ENCODE data around the gene PPFIBP2. TPM values are rescaled to one million over a fixed set of nuclear protein-coding genes. Genes with fewer than 3 reads are reported as not detected.

The PPFIBP2 gene
- total RNA-seq, 4 donors from 2014 or later = 26.4 to 33.3 (median 29.1) TPM

DNA sequence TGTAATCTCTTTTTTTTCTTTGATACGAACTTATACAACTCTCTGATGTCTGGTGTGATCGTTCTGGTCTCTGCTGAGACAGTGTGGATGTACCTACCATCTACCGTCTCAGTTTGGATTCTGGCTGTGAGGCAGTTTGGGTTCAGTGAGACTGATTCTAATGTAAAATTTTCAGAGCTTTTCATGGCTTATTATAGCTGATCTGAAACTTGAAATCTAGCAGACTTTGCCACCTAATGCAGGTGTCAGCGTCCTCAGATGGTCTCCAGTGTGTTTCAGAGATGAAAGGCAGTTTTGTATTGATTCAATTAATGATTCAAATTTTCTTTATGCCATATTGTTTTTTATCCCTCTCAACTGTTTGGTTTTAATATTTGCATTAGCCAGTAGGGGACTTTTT is 35.9 kb downstream of the PPFIBP2 start:
- TF ChIP-seq, protein P1, sequence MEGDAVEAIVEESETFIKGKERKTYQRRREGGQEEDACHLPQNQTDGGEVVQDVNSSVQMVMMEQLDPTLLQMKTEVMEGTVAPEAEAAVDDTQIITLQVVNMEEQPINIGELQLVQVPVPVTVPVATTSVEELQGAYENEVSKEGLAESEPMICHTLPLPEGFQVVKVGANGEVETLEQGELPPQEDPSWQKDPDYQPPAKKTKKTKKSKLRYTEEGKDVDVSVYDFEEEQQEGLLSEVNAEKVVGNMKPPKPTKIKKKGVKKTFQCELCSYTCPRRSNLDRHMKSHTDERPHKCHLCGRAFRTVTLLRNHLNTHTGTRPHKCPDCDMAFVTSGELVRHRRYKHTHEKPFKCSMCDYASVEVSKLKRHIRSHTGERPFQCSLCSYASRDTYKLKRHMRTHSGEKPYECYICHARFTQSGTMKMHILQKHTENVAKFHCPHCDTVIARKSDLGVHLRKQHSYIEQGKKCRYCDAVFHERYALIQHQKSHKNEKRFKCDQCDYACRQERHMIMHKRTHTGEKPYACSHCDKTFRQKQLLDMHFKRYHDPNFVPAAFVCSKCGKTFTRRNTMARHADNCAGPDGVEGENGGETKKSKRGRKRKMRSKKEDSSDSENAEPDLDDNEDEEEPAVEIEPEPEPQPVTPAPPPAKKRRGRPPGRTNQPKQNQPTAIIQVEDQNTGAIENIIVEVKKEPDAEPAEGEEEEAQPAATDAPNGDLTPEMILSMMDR (IDR thresholded peaks at IDR 0.05; ENCODE audit: low read depth) = no peak

DNA sequence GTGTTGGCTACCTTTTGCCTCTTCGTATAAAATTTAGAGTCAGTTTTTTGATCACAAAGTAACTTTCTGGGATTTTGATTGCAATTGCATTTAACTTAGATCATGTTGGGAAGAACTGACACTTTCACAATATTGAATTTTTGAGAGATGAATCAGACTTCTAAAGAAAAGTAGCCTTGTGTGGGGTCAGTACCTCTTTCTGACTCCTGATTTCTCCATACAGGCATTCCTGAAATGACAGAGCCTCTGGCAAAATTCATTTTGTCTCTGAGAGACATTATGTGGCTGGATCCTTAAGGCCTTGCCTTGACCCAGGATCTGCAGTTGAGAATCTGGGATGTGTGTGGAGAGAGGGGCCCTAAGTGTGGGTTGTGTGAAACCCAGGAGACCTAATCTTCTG is 37.8 kb downstream of the PPFIBP2 start:
- TF ChIP-seq, protein P1 (IDR thresholded peaks at IDR 0.05; ENCODE audit: low read depth) = no peak

DNA sequence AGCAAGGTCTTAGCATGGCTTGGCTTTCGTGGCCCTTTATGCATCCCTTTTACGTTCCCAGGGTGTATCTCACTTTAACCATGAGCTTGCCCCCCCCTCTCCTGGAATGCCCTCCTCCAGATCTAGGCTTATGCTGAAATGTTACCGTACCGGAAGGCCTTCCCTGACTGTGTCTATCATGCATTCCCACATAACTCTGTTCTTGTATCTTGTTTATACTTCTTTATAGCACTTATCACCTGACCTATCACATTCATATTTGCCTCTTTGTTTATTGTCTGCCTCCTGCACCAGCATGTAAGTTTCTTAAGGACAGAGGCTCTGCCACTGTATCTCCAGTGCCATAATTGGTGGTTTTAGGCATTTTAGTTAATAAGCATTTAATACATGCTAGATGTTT is 38.9 kb downstream of the PPFIBP2 start:
- TF ChIP-seq, protein P1 (IDR thresholded peaks at IDR 0.05; ENCODE audit: low read depth) = no peak

DNA sequence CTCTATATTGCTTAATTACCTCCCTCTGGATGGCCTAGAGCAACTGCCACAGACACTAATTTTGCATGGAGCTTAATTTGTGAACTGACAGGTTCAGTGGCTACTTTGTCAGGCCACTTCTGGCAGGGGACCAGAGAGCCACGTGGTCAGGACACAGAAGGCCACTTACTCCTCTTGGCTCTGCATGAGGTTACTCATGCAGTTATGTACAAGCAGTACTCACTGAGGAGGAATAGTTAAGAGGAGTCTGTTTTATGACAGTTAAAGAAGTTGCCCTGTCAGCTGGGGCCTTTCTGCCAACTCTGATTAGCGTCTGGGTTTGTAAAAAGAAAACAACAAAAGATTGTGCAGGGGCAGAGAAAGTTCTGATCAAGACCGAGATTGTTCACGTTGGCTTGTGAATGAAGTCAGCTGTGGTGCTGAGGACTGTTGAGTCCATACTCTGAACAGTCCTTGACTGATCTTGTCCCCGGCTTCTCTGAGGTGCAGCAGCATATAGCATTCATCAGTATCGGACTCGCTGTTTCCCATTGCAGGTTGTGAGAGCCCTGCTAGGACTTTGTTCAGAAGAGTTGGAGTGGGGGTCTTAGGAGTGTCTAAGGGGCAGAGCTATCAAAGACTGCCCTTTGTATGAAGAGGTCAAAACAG is 41.4 kb downstream of the PPFIBP2 start:
- TF ChIP-seq, protein P1 (IDR thresholded peaks at IDR 0.05; ENCODE audit: low read depth) = no peak

DNA sequence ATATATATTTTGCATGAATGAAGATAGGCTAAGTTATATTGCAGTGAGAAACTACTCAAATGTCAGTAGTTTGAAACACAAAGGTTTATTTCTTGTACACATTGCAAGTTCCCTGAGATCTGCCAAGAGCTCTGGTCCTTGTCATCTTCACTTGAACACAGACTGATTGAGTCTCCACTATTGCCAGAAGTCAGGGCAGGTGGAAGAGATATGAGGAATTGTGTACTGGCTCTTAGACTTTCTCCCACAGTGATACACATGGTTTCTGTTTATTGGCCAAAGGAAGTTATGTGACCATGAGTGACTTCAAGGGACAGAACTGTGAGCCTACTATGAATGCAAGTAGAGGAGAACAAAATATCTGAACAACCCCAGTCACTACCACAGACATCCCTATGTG is 44.2 kb downstream of the PPFIBP2 start:
- TF ChIP-seq, protein P1 (IDR thresholded peaks at IDR 0.05; ENCODE audit: low read depth) = no peak

DNA sequence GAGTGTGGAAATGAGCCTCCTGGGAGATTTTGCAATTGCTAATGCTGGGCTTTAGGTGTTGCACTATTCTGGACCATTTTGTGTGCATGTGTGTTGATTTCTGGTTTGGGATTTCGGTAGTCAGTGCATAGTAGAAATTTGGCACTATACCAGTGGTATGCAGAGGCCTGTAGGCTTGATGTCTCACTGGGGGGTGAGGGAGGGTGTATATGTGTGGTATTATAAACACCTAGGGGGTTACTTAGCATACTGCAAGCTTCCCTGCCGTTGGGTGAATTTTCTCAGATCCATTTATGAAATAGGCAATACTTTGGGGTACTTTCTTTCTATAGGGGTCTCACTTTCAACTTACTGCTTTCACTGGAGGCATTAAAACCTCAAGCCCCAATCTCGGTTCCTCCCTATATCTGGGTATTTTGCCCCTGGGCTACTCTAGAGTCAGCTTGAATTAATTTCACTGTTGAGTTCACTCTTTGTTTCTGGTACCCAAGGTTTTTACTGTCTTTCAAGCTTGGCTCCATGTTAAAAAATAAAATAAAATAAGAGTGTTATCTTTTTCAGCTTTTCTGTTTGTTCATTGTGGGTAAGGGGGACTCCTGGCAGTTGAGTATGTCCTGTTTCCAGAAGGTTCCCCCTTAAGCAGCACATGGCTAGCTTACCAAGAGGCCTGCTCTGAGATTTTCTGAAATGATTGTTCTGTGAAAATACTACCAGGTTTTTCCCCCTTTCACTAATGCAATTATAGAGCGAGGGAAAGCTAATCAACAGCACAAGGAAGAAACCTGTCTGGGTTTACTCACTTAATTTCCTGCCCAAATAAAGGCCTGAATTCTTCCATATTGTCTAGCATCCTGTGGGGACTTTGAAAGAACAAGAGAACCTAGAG is 45.8 kb downstream of the PPFIBP2 start:
- TF ChIP-seq, protein P1 (IDR thresholded peaks at IDR 0.05; ENCODE audit: low read depth) = no peak

DNA sequence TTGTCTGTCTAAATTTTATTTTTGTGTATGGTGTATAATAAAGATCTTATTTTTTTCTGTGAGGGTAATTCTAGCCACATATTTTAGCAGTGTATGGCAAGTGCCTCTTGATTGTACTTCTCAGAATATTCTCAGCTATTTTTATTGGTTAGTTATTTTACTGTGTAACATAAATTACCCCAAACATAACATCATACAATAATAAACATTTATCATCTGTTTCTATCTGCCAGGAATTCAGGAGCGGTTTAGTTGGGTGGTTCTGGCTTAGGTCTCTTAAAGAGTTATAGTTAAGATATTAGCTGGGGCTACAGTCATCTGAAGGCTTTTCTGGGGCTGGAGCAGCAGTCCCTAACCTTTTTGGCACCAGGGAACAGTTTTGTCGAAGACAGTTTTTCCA is 47.8 kb downstream of the PPFIBP2 start:
- TF ChIP-seq, protein P1 (IDR thresholded peaks at IDR 0.05; ENCODE audit: low read depth) = no peak
